HG02678 (cell line): Measurements from ENCODE around the gene APLP2.
"Not testable (repeated sequence)": the region's sequence is repeated elsewhere in the genome, so short reads cannot be mapped to it uniquely, and the experiment has no call there.

Experiments used
- ATAC-seq: cut with Tn5 transposase; IDR thresholded peaks from one replicate; pipeline ENCODE4 v1.9.1; 2021; ENCODE audit warnings: mild to moderate bottlenecking, moderate library complexity; ENCODE audit not compliant: unreplicated experiment

Gene APLP2

GRCh38 chr11:130188585-130189347 lies 119.1 kb downstream of the APLP2 start:
- no peak for ATAC-seq

DNA sequence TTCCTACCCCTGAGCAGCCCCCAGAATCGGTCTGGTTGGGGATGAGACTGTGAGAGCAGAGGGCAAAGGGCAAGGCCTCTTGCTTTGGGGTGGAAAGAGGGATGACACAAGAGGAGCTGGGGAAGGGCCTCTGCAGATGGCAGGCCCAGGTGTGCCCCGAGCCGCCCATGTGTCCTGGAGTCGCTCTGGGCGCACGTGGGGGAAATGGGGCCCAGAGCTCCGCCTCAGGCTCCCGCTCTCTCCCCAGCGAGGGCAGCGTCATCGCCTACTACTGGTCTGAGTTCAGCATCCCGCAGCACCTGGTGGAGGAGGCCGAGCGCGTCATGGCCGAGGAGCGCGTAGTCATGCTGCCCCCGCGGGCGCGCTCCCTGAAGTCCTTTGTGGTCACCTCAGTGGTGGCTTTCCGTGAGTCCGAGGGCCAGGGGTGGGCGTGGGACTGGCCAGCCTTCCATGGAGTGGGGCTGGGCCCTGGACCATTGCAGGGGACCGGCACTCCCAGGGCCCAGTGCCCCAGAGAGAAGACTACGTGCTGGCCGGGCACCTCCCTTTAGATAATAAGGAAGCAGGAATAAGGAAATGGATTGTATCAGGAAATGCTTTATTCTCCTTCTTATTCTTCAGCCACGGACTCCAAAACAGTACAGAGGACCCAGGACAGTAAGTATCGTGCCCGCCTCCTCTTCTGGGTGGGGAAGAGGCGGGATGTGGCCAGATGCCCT lies 120.0 kb downstream of the APLP2 start:
- no peak for ATAC-seq

- no peak for ATAC-seq
Measured at GRCh38 chr11:130190371-130190881, 120.7 kb downstream of the APLP2 start.

DNA sequence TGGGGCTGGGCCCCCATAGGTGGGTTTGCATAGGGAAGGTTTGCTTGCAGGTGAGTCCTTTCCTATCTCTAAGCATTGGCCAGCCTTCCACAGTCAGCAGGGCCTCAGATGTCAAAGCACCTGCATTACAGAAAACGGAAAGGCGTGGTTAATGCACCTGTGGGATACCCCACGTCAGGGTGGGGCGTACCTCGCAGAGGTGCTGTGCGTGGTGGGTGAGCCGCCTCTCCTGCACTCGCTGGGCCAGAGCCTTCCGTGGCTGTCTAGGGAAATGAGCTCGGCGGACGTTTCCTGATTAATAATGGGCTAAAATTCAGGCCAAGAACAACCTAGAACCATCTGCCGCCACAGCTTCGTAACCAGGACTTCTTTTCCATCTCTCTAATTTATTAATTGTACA lies 122.2 kb downstream of the APLP2 start:
- no peak for ATAC-seq

- no peak for ATAC-seq
Measured at GRCh38 chr11:130192845-130193267, 123.2 kb downstream of the APLP2 start.

GRCh38 chr11:130193551-130193950 lies 123.9 kb downstream of the APLP2 start:
- ATAC-seq, result not testable (repeated sequence)
